Ishikawa (cell line): ENCODE results near the gene DNAJB1.

ENCODE experiments used
- CEBPB ChIP-seq: IDR thresholded peaks from 2 replicates; pipeline ENCODE4 v1.6.1; 2012
- CREB1 ChIP-seq: IDR thresholded peaks from 2 replicates; pipeline ENCODE4 v1.6.1; 2012; ENCODE audit warnings: low read depth
- EGR1 ChIP-seq: IDR thresholded peaks from 2 replicates; pipeline ENCODE4 v1.6.1; 2012
- EP300 ChIP-seq: IDR thresholded peaks from 2 replicates; pipeline ENCODE4 v1.6.1; 2012; ENCODE audit warnings: borderline replicate concordance
- FOXM1 ChIP-seq: IDR thresholded peaks from 2 replicates; pipeline ENCODE4 v1.6.1; 2012; ENCODE audit warnings: low read depth, borderline replicate concordance
- MAX ChIP-seq: IDR thresholded peaks from 2 replicates; pipeline ENCODE4 v1.6.1; 2012
- NFIC ChIP-seq: IDR thresholded peaks from 2 replicates; pipeline ENCODE4 v1.6.1; 2012
- RAD21 ChIP-seq: IDR thresholded peaks from 2 replicates; pipeline ENCODE4 v1.6.1; 2012; ENCODE audit warnings: low read depth
- TAF1 ChIP-seq: IDR thresholded peaks from 2 replicates; pipeline ENCODE4 v1.6.1; 2012; ENCODE audit warnings: low read depth, mild to moderate bottlenecking
- TCF12 ChIP-seq: IDR thresholded peaks from 2 replicates; pipeline ENCODE4 v1.6.1; 2012; ENCODE audit warnings: low read depth
- TEAD4 ChIP-seq: IDR thresholded peaks from 2 replicates; pipeline ENCODE4 v1.6.1; 2012
- YY1 ChIP-seq: IDR thresholded peaks from 2 replicates; pipeline ENCODE4 v1.6.1; 2012; ENCODE audit warnings: low read depth
- ZBTB7A ChIP-seq: IDR thresholded peaks from 2 replicates; pipeline ENCODE4 v1.6.1; 2012; ENCODE audit warnings: low read depth
- TF ChIP-seq, protein P1 (sequence below): IDR thresholded peaks from 2 replicates; pipeline ENCODE4 v1.6.1; 2012; ENCODE audit warnings: low read depth, mild to moderate bottlenecking
- TF ChIP-seq, protein P2 (sequence below): IDR thresholded peaks from 2 replicates; pipeline ENCODE4 v1.6.1; 2012

The DNAJB1 gene

GRCh38 chr19:14525729-14526128 lies 7.5 kb upstream of the DNAJB1 start:
- TF ChIP-seq TEAD4 = no peak
- TF ChIP-seq, protein P1, sequence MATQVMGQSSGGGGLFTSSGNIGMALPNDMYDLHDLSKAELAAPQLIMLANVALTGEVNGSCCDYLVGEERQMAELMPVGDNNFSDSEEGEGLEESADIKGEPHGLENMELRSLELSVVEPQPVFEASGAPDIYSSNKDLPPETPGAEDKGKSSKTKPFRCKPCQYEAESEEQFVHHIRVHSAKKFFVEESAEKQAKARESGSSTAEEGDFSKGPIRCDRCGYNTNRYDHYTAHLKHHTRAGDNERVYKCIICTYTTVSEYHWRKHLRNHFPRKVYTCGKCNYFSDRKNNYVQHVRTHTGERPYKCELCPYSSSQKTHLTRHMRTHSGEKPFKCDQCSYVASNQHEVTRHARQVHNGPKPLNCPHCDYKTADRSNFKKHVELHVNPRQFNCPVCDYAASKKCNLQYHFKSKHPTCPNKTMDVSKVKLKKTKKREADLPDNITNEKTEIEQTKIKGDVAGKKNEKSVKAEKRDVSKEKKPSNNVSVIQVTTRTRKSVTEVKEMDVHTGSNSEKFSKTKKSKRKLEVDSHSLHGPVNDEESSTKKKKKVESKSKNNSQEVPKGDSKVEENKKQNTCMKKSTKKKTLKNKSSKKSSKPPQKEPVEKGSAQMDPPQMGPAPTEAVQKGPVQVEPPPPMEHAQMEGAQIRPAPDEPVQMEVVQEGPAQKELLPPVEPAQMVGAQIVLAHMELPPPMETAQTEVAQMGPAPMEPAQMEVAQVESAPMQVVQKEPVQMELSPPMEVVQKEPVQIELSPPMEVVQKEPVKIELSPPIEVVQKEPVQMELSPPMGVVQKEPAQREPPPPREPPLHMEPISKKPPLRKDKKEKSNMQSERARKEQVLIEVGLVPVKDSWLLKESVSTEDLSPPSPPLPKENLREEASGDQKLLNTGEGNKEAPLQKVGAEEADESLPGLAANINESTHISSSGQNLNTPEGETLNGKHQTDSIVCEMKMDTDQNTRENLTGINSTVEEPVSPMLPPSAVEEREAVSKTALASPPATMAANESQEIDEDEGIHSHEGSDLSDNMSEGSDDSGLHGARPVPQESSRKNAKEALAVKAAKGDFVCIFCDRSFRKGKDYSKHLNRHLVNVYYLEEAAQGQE = no peak
- TF ChIP-seq MAX = no peak
- TF ChIP-seq CEBPB = no peak
- no peak for TF ChIP-seq YY1
- TF ChIP-seq, protein P2, sequence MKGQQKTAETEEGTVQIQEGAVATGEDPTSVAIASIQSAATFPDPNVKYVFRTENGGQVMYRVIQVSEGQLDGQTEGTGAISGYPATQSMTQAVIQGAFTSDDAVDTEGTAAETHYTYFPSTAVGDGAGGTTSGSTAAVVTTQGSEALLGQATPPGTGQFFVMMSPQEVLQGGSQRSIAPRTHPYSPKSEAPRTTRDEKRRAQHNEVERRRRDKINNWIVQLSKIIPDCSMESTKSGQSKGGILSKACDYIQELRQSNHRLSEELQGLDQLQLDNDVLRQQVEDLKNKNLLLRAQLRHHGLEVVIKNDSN = no peak
- no peak for TF ChIP-seq FOXM1
- no peak for TF ChIP-seq TAF1
- no peak for TF ChIP-seq ZBTB7A
- TF ChIP-seq EP300 = no peak

DNA sequence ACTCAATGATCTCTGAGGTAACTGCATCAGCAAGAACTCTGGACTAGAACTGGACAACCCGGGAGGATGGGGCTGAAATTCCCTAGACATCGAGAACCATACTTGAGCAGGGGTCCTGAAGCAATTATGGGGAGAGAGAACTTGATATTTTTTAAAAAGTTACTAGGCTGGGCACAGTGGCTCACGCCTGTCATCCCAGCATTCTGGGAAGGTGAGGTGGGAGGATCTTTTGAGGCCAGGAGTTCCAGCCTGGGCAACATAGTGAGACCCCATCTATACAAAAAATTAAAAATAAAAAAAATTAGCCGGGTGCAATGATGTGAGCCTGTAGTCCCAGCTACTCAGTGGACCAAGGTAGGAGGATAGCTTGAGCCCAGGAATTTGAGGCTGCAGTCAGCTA lies 2.3 kb upstream of the DNAJB1 start:
- no peak for TF ChIP-seq TAF1
- no peak for TF ChIP-seq TEAD4
- no peak for TF ChIP-seq ZBTB7A
- TF ChIP-seq, protein P2 = no peak
- TF ChIP-seq CEBPB = no peak

DNA sequence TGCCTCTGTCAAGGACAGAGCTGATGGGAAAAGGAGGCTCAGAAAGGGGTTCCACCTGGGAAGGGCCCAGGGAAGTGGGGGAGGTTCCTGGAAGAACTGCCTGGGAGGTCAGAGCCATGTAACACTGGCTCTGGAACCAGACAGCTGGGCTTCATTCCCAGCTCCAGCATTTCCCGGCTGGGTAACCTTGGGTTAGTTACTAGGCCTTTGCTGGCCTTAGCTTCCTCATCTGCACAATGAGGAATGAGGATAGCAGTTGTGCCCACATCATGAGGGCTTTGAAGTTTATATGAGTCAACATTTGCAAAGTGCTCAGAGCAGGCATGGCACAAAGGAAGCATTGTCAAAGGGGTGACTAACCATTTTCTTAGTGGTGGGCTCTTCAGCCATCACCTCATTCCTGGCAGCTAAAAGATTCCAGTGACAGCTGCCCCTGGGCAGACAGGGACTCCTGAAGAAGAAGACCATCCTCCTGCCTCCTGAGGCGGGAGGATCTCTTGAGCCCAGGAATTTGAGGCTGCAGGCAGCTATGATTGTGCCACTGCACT lies 1.7 kb upstream of the DNAJB1 start:
- TF ChIP-seq EP300 = no peak
- TF ChIP-seq CREB1 = no peak
- no peak for TF ChIP-seq RAD21
- TF ChIP-seq EGR1 = no peak
- TF ChIP-seq NFIC = no peak
- TF ChIP-seq TCF12 = no peak
- TF ChIP-seq TEAD4 = no peak
- TF ChIP-seq, protein P1 = no peak
- TF ChIP-seq CEBPB = no peak
- TF ChIP-seq, protein P2 = no peak
- TF ChIP-seq TAF1 = no peak

- TF ChIP-seq TCF12 = no peak
- TF ChIP-seq, protein P1 = no peak
- no peak for TF ChIP-seq CREB1
- TF ChIP-seq YY1 = no peak
- TF ChIP-seq EGR1 = no peak
- no peak for TF ChIP-seq RAD21
- TF ChIP-seq, protein P2 = no peak
- TF ChIP-seq ZBTB7A = no peak
Observed at GRCh38 chr19:14519245-14519859, 1.2 kb upstream of the DNAJB1 start.
